ENCODE measurements around the gene BAHCC1.

Gene BAHCC1

GRCh38 chr17:81462506-81463125 is 67.4 kb downstream of the BAHCC1 start:
- DNase-seq = no peak

GRCh38 chr17:81463506-81463905 is 68.2 kb downstream of the BAHCC1 start:
- no peak for DNase-seq

GRCh38 chr17:81464586-81464985 is 69.3 kb downstream of the BAHCC1 start:
- no peak for DNase-seq

- DNase-seq = no peak
These were observed 70.7 kb downstream of the BAHCC1 start for GRCh38 chr17:81465910-81466309.

- DNase-seq = no peak
These were observed 71.6 kb downstream of the BAHCC1 start for GRCh38 chr17:81466564-81467472.

GRCh38 chr17:81468111-81468769 is 73.0 kb downstream of the BAHCC1 start:
- no peak for DNase-seq

GRCh38 chr17:81468770-81469121 is 73.5 kb downstream of the BAHCC1 start:
- no peak for DNase-seq

- no peak for DNase-seq
These were observed 74.0 kb downstream of the BAHCC1 start for GRCh38 chr17:81469266-81469665.

GRCh38 chr17:81470270-81470943 is 75.2 kb downstream of the BAHCC1 start:
- no peak for DNase-seq

- no peak for DNase-seq
These were observed 75.9 kb downstream of the BAHCC1 start for GRCh38 chr17:81470944-81471817.

GRCh38 chr17:81471818-81472456 is 76.7 kb downstream of the BAHCC1 start:
- DNase-seq = no peak

GRCh38 chr17:81473019-81473418 is 77.8 kb downstream of the BAHCC1 start:
- no peak for DNase-seq

- DNase-seq = no peak
These were observed 79.7 kb downstream of the BAHCC1 start for GRCh38 chr17:81474958-81475357.

- no peak for DNase-seq
These were observed 80.8 kb downstream of the BAHCC1 start for GRCh38 chr17:81476097-81476496.

- no peak for DNase-seq
These were observed 81.4 kb downstream of the BAHCC1 start for GRCh38 chr17:81476635-81477034.

GRCh38 chr17:81477173-81477572 is 81.9 kb downstream of the BAHCC1 start:
- no peak for DNase-seq

- no peak for DNase-seq
These were observed 82.9 kb downstream of the BAHCC1 start for GRCh38 chr17:81478119-81478518.

GRCh38 chr17:81479175-81480071 is 84.2 kb downstream of the BAHCC1 start:
- no peak for DNase-seq

GRCh38 chr17:81480140-81481072 is 85.1 kb downstream of the BAHCC1 start:
- no peak for DNase-seq

Data from suppressor macrophage (primary cell).